NCI-H510A treated with DMSO at 0.1 percent for 48 hours (cell line): Measurements from ENCODE around the gene HACD4.
"Not testable (repeated sequence)": the region's sequence is repeated elsewhere in the genome, so short reads cannot be mapped to it uniquely, and the experiment has no call there.

Source experiments
- DNase-seq: peaks from one replicate; lab custom pipeline; 2025; lab: John Stamatoyannopoulos, UW

Gene HACD4

DNA sequence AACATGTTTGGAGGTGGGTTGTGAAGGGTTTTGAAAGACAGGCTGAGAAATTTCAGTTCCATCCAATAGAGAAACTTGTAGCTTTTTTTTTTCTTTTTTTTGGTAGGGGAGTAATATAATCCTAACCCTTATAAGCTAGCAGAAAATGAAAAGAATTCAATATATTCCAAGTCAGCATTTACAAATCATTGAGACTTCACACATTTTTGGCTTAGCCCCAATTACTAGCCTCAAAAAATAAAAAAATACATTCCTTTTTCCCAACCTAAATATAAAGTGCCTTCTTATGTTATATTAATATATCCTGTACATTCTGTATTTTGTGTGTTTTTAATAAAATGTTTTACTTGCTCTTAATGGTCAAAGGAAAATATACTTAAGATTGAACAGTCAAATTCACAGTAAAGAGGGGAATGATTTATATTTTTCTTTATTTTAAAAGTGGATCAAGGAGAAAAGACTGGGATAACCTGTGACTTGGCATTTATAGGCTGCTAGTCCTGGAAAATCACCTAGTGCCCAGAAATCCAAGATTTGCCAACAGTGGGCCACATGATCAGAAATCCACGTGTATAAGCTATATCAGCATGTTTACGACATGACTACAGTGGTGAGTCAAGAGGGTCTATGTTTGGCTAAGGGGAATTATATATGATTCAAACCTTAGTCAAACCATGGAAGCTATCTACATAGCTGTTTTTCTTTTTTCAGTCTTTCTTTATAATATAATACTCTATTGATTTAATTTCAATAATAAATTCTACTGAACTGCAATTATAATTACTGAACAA is 14.5 kb downstream of the HACD4 start:
- DNase-seq: no peak

DNA sequence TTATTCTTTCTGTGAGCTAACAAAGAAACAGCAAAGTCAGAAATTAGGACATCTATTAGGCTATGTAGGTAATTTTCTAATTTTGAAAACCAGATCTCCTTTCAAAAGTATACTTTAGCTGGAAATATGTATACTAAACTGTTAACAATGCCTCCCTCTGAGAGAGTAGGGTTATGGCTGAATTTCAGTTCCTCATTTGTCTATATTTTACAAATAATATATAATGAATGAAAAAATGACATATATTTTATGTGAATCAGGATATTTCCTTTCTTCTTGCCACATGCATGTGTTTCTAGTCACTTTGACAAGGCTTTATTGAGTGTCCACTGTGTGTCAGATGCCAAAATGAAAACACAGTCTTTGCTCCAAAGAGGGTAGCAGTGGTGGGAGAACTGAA is 15.4 kb downstream of the HACD4 start:
- no peak for DNase-seq

DNA sequence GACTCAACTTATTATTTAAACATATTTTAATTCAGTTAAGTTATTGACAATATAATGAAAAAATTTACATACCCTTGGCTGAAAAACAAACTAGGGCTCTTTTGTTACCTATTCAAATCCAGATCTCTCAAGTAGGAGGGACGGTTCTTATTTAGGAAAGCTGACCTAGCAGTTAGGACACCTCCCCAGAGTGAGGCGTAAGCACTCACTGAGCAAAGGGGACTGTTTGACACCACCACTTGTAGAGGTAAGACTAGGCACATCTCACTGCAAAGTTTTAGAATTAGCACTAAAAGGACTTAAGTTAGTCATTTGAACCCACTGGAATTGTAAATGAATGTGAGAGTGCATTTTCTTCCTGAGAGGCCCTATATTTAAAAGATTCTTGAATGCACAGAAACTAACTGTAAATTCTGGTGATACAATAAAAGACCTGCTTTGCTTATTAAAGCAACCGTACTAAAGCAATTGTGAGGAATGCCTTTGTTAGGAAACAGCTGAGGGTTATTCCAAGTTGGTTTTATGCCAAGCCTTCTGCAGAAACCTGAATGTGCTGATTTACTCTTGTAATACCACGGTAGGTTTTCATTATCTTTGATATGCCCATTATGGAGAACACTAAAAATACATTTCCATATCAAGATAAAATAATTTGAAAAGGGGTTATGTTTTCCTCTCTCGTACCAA is 16.2 kb downstream of the HACD4 start:
- no peak for DNase-seq

DNA sequence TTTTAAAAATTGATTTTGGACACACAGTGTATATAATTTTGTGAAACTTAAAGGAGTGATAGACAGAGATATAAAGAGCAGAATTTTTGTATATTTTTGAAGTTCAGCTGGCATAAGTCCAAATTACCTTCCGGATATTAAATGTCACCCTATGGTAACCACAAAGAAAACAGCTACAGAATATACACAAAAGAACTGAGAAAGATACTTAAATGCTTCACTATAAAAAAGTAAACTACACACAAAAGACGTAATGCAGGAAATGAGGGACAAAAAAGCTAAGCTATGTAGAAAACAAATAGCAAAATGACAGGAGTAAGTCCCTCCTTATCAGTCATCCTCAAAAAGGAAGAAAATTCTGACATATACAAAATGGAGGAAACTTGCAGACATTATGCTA is 29.4 kb downstream of the HACD4 start:
- no peak for DNase-seq

DNA sequence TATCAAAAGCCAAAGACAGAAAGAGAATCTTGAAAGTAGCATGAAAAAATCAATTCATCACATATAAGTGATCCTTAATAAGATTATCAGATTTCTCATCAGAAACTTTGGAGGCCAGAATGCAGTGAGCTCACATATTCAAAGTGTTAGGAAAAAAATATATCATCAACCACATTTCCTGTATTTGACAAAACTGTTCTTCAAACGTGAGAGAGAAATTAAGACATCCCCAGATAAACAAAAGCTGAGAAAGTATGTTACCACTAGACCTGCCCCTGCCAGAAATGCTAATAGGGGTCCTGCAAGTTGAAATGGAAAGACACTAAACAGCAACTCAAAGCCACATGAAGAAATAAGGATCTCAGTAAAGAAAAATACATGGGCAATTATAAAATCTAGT is 29.9 kb downstream of the HACD4 start:
- no peak for DNase-seq

DNA sequence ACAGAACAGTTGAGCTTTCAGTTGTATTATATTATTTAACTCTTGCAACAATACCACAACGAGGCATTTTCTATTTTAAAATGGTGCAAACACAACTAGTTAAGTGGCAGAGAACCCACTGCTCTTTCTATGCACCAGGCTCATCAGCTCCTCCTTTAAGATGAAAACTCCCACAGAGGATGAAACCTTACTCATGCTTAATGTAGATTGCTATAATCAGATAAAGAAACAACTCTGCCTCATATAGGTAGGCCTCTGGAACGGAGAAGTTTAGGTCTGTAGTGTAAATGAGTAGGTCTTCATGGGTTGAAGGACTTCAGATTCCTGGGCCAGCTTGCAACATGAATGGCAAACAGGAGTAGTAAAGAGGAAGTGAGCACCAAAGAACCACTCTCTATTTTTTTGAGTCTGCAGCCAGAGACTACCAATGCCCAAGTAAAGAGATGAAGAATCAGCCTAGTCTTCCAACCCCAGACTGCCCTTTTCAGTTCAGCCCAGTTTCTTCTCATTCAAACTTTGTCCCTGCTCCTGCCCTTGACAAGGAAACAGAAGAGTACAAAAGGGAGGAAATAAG is 33.9 kb downstream of the HACD4 start:
- DNase-seq: no peak

DNA sequence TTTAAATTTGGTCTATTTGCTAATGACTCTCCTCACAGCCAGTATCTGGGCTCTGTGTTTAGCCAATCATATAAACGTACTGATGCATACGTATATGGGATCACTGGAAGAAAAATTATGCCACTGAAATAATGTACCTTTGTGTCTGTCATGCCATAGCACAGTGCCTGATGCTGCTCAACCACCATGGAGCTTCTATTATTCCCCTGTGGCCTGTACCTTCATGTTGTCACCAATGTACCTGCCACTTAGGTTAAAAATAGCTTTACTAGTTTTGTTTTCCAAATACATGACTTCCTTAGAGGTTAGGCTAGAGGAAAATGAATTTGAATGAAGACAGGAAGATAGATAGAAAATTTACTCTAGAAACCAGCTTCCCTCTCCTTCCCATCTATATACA is 34.6 kb downstream of the HACD4 start:
- no peak for DNase-seq

DNA sequence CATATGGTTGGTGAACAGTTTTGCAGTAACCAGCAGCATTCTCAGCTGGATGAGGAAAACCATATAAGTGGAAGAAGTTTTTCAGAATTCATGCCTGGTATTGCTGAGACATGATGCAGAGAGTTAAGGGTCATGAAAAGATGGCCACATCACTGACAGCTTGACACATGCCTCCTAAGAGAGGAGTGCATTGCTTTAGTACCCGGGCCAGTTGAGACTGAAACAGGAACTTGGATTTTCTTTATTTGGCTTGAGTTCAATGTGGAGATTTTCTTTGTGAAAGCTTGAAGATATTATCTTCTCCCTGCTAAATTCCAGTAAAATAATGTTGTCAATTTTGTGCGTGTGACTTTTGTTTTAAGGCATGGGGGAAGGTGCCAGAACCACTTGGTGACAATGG is 35.8 kb downstream of the HACD4 start:
- no peak for DNase-seq

DNA sequence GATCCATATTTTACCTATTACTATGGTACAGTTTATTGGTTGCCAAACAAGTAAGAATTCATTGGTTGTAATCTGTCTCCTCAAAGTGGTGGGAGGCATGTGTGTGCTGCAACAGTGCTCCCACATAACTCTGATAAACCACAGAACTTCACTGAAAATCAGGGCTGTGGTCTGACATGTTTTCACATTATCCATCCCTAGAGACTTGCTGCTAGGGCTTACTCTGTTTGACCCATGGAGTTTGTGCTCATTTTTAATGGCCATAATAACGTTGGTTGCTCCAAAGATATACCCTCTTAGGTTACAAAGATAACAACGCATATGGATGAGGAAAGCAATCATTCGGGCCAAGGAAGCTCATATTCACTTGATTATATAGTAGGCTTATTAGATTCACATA is 37.0 kb downstream of the HACD4 start:
- no peak for DNase-seq

DNA sequence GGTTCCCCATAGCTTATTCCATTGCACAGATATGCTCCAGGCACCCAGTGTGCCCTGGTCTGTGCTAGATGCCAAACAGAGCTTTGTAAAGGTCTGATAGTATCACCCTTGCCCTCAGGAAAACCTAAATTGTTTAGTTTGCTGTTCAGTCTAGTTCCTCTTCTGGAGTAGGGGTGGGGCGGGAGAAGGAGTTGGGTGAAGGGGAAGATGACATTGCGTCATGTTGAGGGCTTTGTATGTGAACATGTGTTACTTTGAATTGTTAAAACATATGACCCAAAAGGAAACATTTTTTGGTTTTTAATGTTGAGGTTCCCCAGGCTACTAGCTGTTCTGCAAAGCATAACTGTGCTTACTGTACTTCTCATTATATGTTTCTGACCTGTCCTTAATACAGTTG is 40.6 kb downstream of the HACD4 start:
- DNase-seq: no peak

DNA sequence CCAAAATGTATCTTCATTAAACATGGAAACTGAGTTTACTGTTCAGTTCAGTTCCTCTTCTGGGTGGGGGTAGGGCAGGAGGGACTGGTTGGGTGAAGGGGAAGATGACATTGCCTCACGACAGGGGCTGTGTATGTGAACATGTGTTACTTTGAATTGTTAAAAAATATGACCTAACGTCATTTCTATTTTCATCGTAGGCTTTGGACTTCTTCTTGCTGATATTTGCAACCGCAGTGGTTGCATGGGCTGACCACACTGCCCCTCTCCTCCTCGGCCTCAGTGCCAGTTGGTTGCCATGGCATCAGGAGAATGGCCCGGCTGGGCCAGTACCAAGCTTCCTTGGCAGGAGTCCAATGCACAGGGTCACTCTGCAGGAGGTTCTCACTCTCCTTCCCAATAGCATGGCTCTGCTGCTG is 41.5 kb downstream of the HACD4 start:
- DNase-seq: no peak

DNA sequence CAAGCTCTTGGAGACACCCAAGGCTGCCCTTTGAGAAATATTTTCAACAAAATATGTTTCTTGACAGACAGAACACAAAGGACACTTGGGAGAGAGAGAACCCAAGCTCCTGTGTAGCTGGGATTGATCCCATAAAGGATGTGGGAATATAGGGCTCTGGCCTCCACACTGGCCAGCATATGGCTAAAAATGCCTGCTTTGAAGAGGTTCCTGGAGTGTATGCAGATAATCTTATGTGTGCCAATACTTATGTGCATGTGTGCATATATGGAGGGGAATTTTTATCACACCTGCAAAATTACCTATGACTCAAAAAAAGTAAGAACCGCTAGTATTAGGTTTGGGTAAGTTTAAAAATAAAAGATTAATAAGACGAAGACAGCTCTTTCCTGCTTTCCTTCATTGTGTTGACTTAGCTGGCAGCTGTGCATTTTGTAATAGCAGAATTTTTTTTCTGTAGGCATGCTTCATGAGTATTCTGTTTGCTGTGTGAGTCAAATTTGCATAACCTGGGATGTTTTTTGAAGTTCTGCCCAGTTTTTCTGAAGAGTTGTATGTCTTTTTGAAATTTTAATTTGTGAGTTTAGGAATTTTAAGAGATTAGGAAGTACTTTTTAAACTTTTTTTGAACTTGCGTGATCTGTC is 42.6 kb downstream of the HACD4 start:
- DNase-seq: no peak

DNA sequence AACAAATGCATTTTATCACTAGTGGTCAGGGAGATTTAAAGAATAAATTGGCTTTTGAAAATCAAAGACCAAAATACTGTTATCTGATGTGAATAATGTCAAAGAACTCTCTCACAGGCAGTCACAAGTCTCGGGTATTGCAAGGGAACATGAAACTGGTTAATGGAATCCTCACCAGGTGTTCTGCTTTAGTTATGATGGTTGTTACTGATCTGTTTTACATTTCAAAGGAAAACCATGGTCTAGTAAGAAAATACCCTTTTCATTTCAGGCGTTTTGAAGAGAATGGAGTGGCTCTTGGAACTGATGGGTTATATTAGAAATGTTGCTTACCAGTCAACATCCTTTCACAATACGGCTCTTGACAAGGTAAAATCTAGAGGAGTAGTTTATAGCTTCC is 43.4 kb downstream of the HACD4 start:
- no peak for DNase-seq

DNA sequence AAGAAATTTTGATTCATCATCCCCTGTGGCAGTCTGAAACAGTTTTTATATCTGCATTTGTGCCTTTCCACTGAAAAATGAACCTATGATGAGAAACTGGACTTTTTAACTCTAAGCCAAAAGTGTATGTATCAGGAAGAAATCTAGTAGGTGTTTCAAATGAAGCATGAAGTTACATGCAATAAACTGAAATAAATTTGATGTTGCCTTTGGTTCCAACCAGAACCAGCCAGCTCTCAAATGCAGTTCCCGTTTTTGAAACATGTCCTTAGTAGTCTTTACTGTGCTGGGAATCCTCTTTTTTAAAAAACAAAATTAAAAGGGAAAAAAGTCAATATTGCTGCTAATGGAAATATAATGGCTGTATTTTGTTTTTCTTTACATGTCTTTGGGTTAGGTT is 43.9 kb downstream of the HACD4 start:
- DNase-seq: no peak

DNA sequence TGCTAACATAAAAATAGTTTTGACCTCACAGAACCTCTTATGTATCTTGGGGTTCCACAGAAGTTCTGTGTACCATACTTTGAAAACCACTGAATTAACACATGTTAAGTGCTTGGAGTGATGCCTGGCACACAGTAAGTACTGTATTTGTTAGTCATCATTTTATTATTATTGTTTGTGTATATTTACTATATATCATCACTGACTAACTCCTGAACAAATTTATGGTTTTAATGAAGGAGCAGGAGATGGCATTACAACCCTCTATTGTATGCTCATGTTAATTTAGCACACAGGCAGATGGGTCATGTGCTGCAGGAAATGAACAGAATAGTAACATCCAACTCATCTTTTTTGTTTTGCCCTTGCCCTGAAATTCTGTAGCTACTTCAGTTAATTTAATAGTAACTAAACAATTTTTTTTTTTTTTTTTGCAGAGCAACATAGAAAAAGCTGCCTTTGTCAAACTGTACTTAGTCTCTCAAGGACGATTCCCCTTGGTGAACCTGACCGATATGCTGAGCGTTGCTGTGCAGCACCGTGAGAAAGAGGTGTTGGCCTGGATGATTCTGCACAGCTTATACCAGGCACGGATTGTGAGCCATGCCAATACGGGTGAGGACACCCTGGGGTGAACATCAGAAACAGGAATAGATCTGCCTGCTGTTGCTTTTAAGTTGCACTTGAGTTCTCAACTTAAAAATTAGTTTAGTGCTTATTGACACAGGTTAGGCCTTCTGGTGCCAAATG is 45.4 kb downstream of the HACD4 start:
- DNase-seq: no peak

DNA sequence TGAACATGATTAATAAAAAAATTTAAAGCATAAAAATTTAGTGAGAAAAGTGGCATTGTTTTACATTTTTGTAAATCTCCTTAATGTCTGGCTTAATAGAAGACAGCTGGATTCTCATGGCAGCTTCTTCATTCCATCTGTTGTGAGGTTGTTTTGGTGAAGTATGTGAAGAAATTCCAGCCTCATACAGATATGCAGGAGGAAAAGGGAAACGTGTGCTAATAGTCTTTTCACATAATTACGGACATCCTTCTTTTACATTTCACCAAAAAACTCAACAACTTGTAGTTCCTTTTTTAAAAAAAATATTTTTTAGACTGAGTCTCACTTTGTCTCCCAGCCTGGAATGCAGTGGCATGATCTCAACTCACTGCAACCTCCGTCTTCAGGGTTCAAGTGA is 46.9 kb downstream of the HACD4 start:
- DNase-seq: no peak

DNA sequence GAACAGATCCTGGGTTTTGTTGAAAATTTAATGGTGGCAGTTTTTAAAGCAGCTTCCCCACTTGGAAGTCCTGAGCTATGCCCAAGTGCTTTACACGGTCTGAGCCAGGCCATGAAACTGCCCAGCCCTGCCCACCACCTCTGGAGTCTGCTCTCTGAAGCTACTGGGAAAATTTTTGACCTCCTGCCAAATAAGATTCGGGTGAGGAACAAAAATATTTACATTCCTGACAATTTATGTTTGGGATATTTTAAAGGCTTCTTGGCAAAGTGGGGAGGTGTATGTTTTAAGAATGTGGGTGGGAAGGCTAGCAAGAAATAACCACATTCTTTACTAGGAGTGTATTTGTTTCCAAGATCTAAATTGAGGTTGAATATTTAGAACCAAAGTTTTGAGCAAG is 50.0 kb downstream of the HACD4 start:
- no peak for DNase-seq

DNA sequence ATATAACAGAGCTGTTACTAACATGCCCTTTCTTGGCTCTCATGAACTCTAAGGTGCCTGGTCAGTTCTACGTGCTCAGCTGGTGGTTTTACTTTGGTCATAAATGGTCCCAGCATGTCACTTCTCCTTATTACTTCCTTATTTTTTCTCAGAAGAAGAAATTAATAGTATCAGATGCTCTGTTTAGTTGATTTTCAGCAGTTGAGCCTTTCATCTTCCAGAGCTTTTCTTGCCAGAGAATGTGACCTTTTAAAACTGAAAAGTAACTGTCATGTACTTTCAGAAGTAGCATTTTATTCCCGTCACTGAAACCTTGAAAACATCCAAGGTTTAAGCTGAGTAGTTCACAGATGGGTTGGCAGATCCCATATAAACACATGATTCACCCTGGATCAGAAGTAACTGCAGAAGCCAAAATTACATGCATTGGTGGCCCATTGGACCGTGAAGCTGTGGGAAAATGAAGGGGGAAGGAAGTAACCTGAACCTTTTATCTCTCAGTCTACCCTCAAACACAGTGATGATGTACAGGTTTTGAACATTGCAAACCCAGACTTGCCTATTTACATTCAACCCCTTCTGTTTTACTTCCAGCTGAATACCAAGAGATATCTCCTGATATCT is 50.5 kb downstream of the HACD4 start:
- DNase-seq: no peak

DNA sequence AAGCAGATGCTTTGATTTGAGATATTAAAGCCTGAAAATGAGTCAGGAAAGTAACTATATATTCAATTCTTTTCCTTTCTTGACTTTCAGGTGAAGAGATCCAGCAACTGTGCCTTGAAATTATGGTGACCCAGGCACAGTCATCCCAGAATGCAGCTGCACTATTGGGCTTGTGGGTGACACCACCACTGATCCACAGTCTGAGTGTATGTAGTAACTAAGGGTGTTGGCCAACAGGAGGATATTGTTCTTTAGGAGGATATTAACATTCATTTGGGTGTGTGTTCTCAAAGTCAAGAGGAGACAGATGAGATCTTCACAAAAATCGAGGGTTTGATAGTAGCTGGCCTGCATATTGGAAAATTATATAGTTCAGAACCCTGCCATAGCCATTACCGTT is 53.2 kb downstream of the HACD4 start:
- no peak for DNase-seq

DNA sequence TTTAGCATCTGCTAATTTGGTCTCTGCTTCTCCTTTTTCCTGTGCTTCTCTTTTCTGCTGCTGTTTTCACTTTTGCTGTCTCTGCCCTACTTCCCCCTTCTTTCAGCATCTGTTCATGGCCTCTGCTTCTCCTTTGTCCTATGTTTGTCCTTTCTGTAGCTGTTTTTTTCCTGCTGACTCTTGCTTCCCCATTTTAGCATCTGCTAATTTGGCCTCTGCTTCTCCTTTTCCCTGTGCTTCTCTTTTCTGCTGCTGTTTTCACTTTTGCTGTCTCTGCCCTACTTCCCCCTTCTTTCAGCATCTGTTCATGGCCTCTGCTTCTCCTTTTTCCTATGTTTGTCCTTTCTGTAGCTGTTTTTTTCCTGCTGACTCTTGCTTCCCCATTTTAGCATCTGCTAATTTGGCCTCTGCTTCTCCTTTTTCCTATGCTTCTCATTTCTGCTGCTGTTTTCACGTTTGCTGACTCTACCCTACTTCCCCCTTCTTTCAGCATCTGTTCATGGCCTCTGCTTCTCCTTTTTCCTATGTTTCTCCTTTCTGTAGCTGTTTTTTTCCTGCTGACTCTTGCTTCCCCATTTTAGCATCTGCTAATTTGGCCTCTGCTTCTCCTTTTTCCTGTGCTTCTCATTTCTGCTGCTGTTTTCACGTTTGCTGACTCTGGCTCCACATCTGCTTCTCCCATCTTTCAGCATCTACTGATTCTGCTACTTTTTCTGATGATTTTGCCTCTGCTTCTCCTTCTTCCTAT is 57.1 kb downstream of the HACD4 start:
- DNase-seq: not testable (repeated sequence)
